Measurements from ENCODE around the gene PTPRA. TPM values are rescaled to one million over a fixed set of nuclear protein-coding genes. Genes with fewer than 3 reads are reported as not detected.
A peak's percentile ranks its signal among the peaks of the same experiment; 100 is the strongest.
"Not testable (repeated sequence)": the region's sequence is repeated elsewhere in the genome, so short reads cannot be mapped to it uniquely, and the experiment has no call there.

PTPRA gene
- total RNA-seq, 4 donors from 2014 or later: 18.9 to 32.5 (median 27.3) TPM

DNA sequence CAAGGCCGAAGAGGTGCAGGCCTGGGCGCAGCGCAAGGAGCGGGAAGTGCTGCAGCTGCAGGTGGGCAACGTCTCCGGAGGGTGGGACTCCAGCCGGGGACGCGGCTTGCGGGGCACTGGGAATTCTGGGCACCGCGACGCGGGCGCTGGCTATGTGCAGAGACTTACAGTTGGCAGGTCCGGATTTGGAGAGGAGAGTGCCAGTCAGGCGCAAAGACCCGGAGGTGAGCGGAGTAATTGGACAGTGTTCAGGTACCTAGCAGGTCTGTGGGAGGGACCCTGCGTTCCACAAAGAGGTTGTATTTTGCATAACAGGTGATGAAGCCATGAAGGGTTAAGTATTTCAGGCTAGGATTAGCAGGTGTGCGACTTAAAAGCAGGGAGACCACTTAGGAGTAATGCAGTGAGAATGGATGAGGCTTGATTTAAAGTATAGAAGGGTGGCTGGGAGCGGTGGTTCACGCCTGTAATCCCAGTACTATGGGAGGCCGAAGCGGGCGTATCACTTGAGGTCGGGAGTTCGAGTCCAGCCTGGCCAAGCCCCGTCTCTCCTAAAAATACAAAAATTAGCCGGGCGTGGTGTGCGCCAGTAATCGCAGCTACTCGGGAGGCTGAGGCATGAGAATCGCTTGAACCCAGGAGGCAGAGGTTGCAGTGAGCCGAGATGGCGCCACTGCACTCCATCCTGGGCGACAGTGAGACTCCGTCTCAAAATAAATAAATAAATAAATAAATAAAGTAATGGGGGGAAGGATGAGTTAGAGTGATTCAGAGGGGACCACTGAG lies 173.6 kb downstream of the PTPRA start:
- H3K27ac ChIP-seq: peak overlapping the region; percentile 87 to 96 (median 93)

GRCh38 chr20:3047486-3048419 lies 174.5 kb downstream of the PTPRA start:
- H3K9me3 ChIP-seq: no peaks in the 10 kb centered on the region
- in situ Hi-C loops (cut with MboI; ENCODE audit: low sequenced_read_pairs in 4 of 4) (no loop called here), intact Hi-C loops (cut with DNase I; ENCODE audit: low total_unique reads) (loop anchor here (5.0 to 10.0 kb wide), 3 partner anchors 125 to 175 kb away; partner anchors contain the start of genes DDRGK1, ITPA, LZTS3 and PTPRA)
- no peaks in the 10 kb centered on the region for H3K27me3 ChIP-seq
- TF ChIP-seq POLR2A (IDR thresholded peaks at IDR 0.05): no peak
- TF ChIP-seq CTCF (IDR thresholded peaks at IDR 0.05 in 4 of 5, conservative IDR thresholded peaks at IDR 0.05 in 1 of 5): no peak
- H3K36me3 ChIP-seq: peaks cover 0 to 32% of the 10 kb centered on the region in 2 donors
- H3K4me1 ChIP-seq: peaks cover 5 to 22% of the 10 kb centered on the region in 2 donors
- H3K4me3 ChIP-seq: no peak overlapping the region
- ATAC-seq: no peak
- DNase-seq: no peak
- H3K27ac ChIP-seq: no peak overlapping the region

More for the DNA sequence above, 173.6 kb downstream of the PTPRA start:
- DNase-seq: no peak
- peaks cover 0 to 32% of the 10 kb centered on the region in 2 donors for H3K36me3 ChIP-seq
- in situ Hi-C loops (cut with MboI; ENCODE audit: low sequenced_read_pairs in 4 of 4) (no loop called here), intact Hi-C loops (cut with DNase I; ENCODE audit: low total_unique reads) (loop anchor here (5.0 to 10.0 kb wide), 3 partner anchors 125 to 175 kb away; partner anchors contain the start of genes DDRGK1, ITPA, LZTS3 and PTPRA)
- H3K9me3 ChIP-seq: no peaks in the 10 kb centered on the region
- H3K27me3 ChIP-seq: no peaks in the 10 kb centered on the region
- no peak for ATAC-seq
- peaks cover 9 to 22% of the 10 kb centered on the region in 2 donors for H3K4me1 ChIP-seq
- TF ChIP-seq CTCF (IDR thresholded peaks at IDR 0.05 in 4 of 5, conservative IDR thresholded peaks at IDR 0.05 in 1 of 5): no peak
- TF ChIP-seq POLR2A (IDR thresholded peaks at IDR 0.05): no peak
- peak overlapping the region; percentile 86 to 95 (median 92) for H3K4me3 ChIP-seq

- in situ Hi-C loops (cut with MboI; ENCODE audit: low sequenced_read_pairs in 4 of 4) (loop anchor here (5.0 to 25.0 kb wide), 5 partner anchors 63 to 263 kb away; no protein-coding TSS in a partner anchor), intact Hi-C loops (cut with DNase I; ENCODE audit: low total_unique reads) (no loop called here)
- peaks cover 5 to 14% of the 10 kb centered on the region in 2 donors for H3K4me1 ChIP-seq
- H3K36me3 ChIP-seq: peaks cover 0 to 32% of the 10 kb centered on the region in 2 donors
- ATAC-seq (no peak), DNase-seq (no peak)
- H3K4me3 ChIP-seq: no peak overlapping the region
- no peak overlapping the region for H3K27ac ChIP-seq
- H3K27me3 ChIP-seq: no peaks in the 10 kb centered on the region
- H3K9me3 ChIP-seq: no peaks in the 10 kb centered on the region
- no peak for TF ChIP-seq CTCF (IDR thresholded peaks at IDR 0.05 in 4 of 5, conservative IDR thresholded peaks at IDR 0.05 in 1 of 5)
Measured at GRCh38 chr20:3051385-3052019, 178.2 kb downstream of the PTPRA start.

- no peak for TF ChIP-seq POLR2A (IDR thresholded peaks at IDR 0.05)
- TF ChIP-seq CTCF (IDR thresholded peaks at IDR 0.05 in 4 of 5, conservative IDR thresholded peaks at IDR 0.05 in 1 of 5): no peak
- ATAC-seq (no peak), DNase-seq (no peak)
- intact Hi-C loops (cut with DNase I; ENCODE audit: low total_unique reads): no loop called here
- no peaks in the 10 kb centered on the region for H3K36me3 ChIP-seq
- H3K9me3 ChIP-seq: no peaks in the 10 kb centered on the region
- in situ Hi-C loops (cut with MboI; ENCODE audit: low sequenced_read_pairs in 4 of 4): loop anchor here in 3 of 4 donors (5.0 to 25.0 kb wide), 5 partner anchors 48 to 255 kb away; no protein-coding TSS in a partner anchor
- no peaks in the 10 kb centered on the region for H3K4me1 ChIP-seq
- H3K4me3 ChIP-seq: no peak overlapping the region
- no peaks in the 10 kb centered on the region for H3K27me3 ChIP-seq
- H3K27ac ChIP-seq: no peak overlapping the region
Measured at GRCh38 chr20:3059489-3059888, 186.2 kb downstream of the PTPRA start.

DNA sequence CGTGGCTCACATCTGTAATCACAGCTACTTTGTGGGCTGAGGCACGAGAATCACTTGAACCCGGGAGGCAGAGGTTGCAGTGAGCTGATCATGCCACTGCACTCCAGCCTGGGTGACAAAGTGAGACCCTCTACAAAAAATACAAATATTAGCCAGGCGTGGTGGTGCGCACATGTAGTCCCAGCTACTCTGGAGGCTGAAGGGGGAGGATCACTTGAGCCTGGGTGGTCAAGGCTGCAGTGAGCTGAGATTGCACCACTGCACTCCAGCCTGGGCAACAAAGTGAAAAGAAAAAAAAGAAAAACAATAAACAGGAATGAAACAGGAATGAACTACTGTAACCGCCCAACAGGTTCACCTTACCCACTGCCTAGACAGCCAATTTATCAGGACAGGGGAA lies 190.8 kb downstream of the PTPRA start:
- intact Hi-C loops (cut with DNase I; ENCODE audit: low total_unique reads); H3K27ac ChIP-seq; H3K36me3 ChIP-seq; ATAC-seq; H3K4me3 ChIP-seq; H3K27me3 ChIP-seq; H3K9me3 ChIP-seq; DNase-seq; H3K4me1 ChIP-seq: not testable (repeated sequence)
- in situ Hi-C loops (cut with MboI; ENCODE audit: low sequenced_read_pairs in 4 of 4): loop anchor here in 2 of 4 donors (25.0 kb wide), 2 partner anchors 123 to 248 kb away; no protein-coding TSS in a partner anchor

All from gastrocnemius medialis (tissue), 4 donors.